Bronchial epithelial cell (primary cell): ENCODE results near the gene CLIP1. TPM values are rescaled to one million over a fixed set of nuclear protein-coding genes. Genes with fewer than 3 reads are reported as not detected.
"Not testable (repeated sequence)": the region's sequence is repeated elsewhere in the genome, so short reads cannot be mapped to it uniquely, and the experiment has no call there.

Source experiments
- DNase-seq: peaks from one replicate; pipeline ENCODE4 v3.0.0-alpha.2; 2010; ENCODE audit warnings: low read depth
- FAIRE-seq: peaks from 2 replicates; lab custom pipeline; 2011; peaks lifted over from hg19 to GRCh38; lab: Jason Lieb, UNC
- H3K27me3 ChIP-seq: 2 replicates; pipeline ENCODE4 v1.5.1; 2011; ENCODE audit warnings: low read length; ENCODE audit not compliant: control insufficient read depth, insufficient read depth
- H3K36me3 ChIP-seq: 2 replicates; pipeline ENCODE4 v1.5.1; 2011; ENCODE audit warnings: low read length; ENCODE audit not compliant: control insufficient read depth, insufficient read depth
- H3K4me3 ChIP-seq: 2 replicates; pipeline ENCODE4 v1.5.1; 2011; ENCODE audit warnings: mild to moderate bottlenecking, low read depth, low read length, control low read depth
- CTCF ChIP-seq: IDR thresholded peaks from 2 replicates; pipeline ENCODE4 v1.5.1; 2011; ENCODE audit warnings: mild to moderate bottlenecking, moderate library complexity, low read length, control low read depth, inconsistent platforms; ENCODE audit not compliant: insufficient read depth, severe bottlenecking
- total RNA-seq: library from RNA; depleted of rRNA; stranded (reverse); fragments of >200 nt; gene quantifications from 2 replicates; pipeline ENCODE4 v1.2.1, GENCODE V29; 2014

Gene CLIP1
- total RNA-seq, 1 donor from 2014 or later = 69.0 TPM

- H3K36me3 ChIP-seq, H3K4me3 ChIP-seq, FAIRE-seq, H3K27me3 ChIP-seq: not testable (repeated sequence)
- peak; percentile 32 for DNase-seq
- TF ChIP-seq CTCF = peak; percentile 6
These were observed 16.4 kb upstream of the CLIP1 start for GRCh38 chr12:122438822-122439221.

DNA sequence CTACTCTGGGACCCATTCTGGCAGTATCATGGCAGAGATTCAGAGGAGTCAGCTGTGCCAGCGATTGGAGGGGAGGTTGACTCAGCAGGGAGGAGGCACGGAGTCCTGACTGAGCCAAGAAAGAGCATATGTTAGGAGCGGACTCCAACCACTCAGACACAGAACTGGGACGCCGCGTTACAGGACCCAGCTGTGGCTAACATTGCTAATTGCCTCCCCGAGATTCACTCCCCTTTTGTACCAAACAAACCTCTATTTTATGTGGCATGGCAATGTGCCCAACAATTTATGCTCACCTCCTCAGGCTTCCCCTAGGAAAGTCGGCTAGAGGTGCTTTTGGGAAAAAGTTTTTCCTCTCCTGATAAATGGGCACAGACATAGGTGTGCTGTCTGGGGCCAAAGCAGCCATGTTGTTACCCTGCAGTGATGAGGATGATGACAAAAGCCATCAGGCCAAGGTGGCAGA lies 15.2 kb upstream of the CLIP1 start:
- peak; percentile 28 for DNase-seq
- FAIRE-seq = peak; percentile 70
- no peak overlapping the region for H3K4me3 ChIP-seq
- no peaks in the 10 kb centered on the region for H3K36me3 ChIP-seq
- TF ChIP-seq CTCF = no peak
- H3K27me3 ChIP-seq = no peaks in the 10 kb centered on the region

- FAIRE-seq = no peak
- H3K27me3 ChIP-seq = no peaks in the 10 kb centered on the region
- no peak overlapping the region for H3K4me3 ChIP-seq
- H3K36me3 ChIP-seq = no peaks in the 10 kb centered on the region
- no peak for DNase-seq
- no peak for TF ChIP-seq CTCF
These were observed 12.7 kb upstream of the CLIP1 start for GRCh38 chr12:122435186-122435585.

DNA sequence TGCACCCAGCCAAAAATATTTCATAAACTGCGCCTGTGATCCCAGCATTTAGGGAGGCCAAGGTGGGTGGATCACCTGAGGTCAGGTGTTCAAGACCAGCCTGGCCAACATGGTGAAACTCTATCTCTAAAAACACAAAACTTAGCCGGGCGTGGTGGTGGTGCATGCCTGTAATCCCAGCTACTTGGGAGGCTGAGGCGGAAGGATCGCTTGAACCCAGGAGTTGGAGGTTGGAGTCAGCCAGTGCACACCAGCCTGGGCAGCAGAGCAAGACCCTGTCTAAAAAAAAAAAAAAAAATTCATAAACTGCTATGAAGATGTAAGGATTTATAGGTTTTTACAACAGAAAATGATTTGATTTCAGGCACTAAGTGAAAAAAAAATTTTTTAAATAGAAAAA lies 6.6 kb upstream of the CLIP1 start:
- H3K4me3 ChIP-seq, FAIRE-seq, H3K27me3 ChIP-seq, H3K36me3 ChIP-seq, DNase-seq: not testable (repeated sequence)

GRCh38 chr12:122427403-122427802 lies 4.9 kb upstream of the CLIP1 start:
- Histone ChIP-seq H3K36me3 (no peaks in the 10 kb centered on the region), H3K27me3 (no peaks in the 10 kb centered on the region), H3K4me3 (no peak overlapping the region)
- no peak for DNase-seq
- no peak for FAIRE-seq
- no peak for TF ChIP-seq CTCF

DNA sequence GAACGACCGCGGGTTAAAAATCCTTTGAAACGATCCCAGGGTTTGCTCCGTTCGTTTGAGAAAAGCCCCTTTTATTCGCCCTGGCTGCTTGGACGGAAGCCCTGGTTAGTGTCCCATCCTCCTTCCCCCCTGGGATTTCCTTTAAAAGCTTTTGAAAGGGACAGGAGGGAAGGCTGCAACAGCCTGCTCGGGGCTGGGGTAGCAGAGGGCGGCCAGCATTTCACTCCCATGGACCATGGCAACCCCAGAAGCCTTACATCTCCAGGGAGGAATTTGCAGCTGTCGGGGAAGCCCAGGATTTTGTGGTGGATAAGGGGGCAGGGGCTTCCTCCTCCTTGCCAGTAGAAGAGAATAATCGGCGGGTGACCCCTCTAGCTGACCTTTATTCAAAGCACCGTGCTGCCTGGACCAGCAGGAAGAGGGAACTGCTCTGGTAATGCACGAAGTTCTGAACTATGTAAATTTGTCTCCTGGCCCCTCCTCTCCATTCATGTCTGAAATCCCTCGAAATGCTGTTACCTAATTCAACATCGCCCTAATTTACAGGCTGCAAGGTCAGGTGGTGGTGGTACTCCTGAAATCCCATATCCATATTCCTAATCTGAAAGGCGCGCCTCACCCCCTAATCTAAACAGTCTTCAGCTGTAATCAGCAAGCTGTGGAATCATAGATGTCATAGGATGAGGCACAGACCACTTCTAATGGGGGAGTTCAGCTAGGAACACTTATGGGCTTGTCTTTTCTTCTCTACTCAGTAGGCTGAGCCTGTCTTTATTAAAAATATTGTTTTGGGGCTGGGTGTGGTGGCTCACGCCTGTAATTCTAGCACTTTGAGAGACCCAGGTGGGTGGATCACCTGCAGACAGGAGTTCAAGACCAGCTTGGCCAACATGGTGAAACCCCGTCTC lies 1.0 kb upstream of the CLIP1 start:
- FAIRE-seq = no peak
- Histone ChIP-seq H3K36me3 (no peaks in the 10 kb centered on the region), H3K4me3 (peak overlapping the region; percentile 62), H3K27me3 (no peaks in the 10 kb centered on the region)
- DNase-seq = no peak
- no peak for TF ChIP-seq CTCF
